Raji (cell line): ENCODE results near the gene TMEM258.

Experiments
- POLR2A ChIP-seq: IDR thresholded peaks from 2 replicates; pipeline ENCODE4 v1.6.1; 2011; ENCODE audit warnings: low read depth, low read length, control low read depth; ENCODE audit not compliant: insufficient read depth

Gene TMEM258

GRCh38 chr11:61792310-61793082 lies at the start of gene TMEM258, which contains the start of gene FEN1:
Gene TMEM258, minus strand, starts transcription at chr11:61792599. Its CDS starts 41 bp downstream, at chr11:61792558.
Gene FEN1, plus strand, starts transcription at chr11:61792911. Its CDS starts 2,451 bp downstream, at chr11:61795362.
- TF ChIP-seq POLR2A, result peak; percentile 90

GRCh38 chr11:61841636-61842527 lies 49.5 kb upstream of the TMEM258 start:
- TF ChIP-seq POLR2A, result no peak

- TF ChIP-seq POLR2A, result no peak
Observed at GRCh38 chr11:61840371-61840770, 48.0 kb upstream of the TMEM258 start.

GRCh38 chr11:61839742-61840141 lies 47.3 kb upstream of the TMEM258 start:
- no peak for TF ChIP-seq POLR2A

DNA sequence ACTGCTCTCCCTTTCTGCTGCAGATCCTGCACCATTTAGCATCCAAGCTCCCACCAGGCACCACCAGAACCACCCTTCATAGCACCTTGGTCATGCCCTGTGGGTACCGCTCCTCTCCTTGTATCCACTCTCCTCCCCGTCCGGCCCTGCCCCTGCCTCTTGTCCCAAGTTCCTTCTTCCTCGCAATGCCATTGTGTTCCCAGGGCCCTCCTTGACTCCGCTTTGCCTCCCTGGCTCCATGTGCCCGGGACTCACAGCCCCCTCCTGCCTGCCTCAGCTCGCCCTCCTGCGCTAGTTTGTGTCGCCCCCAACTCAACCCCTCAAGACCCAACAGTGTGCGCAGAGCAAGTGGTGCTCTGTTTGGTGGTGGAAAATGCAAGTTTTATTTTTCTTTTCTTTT lies 46.5 kb upstream of the TMEM258 start:
- no peak for TF ChIP-seq POLR2A

GRCh38 chr11:61838501-61838900 lies 46.1 kb upstream of the TMEM258 start:
- no peak for TF ChIP-seq POLR2A

DNA sequence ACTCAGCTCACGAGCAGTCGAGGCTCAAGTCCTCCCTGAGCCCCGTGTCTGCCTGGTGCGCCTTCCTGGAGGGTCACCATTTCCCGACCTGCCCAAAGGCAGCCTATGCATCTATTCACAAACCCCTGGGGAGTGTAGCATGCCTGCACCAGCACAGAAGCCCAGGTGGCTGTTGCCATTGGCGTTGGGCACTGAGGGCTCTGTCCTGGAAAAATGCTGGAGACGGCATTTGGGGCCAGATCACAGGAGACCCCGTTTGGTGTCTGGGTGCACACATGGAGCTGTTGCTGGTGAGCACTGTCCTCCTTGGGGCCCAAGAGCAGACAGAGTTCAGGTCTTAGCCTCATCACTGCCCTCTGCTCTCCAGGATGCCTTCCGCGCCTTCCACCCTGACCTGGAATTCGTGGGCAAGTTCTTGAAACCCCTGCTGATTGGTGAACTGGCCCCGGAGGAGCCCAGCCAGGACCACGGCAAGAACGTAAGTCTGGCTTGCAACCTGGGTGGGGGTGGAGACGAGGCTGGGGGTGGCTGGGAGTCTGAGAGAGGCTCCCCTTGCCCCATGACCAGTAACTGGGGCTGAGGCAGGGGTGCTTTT lies 45.1 kb upstream of the TMEM258 start:
- no peak for TF ChIP-seq POLR2A

DNA sequence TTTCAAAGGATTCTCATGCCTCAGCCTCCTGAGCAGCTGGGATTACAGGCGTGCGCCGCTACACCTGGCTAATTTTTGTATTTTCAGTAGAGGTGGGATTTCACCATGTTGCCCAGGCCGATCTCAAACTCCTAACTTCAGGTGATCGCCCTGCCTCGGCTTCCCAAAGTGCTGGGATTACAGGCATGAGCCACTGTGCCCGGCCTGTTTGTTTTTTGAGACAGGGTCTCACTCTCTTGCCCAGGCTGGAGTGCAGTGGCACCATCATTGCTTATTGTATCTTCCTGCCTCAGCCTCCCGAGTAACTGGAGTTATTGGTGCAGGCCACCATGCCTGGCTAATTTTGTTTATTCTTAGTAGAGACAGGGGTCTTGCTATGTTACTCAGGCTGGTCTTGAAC lies 43.8 kb upstream of the TMEM258 start:
- TF ChIP-seq POLR2A, result no peak

- TF ChIP-seq POLR2A, result peak; percentile 82
Observed at GRCh38 chr11:61834278-61835048, 42.1 kb upstream of the TMEM258 start.

- no peak for TF ChIP-seq POLR2A
Observed at GRCh38 chr11:61833926-61834277, 41.5 kb upstream of the TMEM258 start.

DNA sequence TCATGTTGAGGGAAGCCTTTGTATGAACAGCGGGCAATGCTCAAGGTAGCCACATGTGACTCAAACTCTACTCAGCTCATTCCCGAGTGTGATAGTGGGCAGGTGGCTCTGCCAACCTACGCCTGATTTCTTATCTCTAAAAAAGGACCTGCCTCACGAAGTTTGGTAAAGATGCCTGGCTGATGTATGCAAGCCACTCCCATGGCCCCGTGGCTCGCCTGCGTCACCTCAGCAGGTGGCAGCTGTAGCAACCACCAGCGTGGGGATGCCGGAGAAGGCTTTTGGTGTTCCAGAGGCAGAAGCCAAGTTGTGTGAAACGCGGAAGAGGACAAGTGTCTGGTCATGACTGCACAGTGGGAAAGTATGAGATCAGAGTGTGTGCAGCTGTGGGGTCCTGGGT lies 41.1 kb upstream of the TMEM258 start:
- no peak for TF ChIP-seq POLR2A

- no peak for TF ChIP-seq POLR2A
Observed at GRCh38 chr11:61832754-61833153, 40.4 kb upstream of the TMEM258 start.

GRCh38 chr11:61832207-61832606 lies 39.8 kb upstream of the TMEM258 start:
- no peak for TF ChIP-seq POLR2A

- no peak for TF ChIP-seq POLR2A
Observed at GRCh38 chr11:61830237-61831105, 38.1 kb upstream of the TMEM258 start.
